Measurements from ENCODE around the gene PHYHIPL. TPM values are rescaled to one million over a fixed set of nuclear protein-coding genes. Genes with fewer than 3 reads are reported as not detected.

Gene PHYHIPL
- total RNA-seq, 1 donor from 2014 or later = not detected

DNA sequence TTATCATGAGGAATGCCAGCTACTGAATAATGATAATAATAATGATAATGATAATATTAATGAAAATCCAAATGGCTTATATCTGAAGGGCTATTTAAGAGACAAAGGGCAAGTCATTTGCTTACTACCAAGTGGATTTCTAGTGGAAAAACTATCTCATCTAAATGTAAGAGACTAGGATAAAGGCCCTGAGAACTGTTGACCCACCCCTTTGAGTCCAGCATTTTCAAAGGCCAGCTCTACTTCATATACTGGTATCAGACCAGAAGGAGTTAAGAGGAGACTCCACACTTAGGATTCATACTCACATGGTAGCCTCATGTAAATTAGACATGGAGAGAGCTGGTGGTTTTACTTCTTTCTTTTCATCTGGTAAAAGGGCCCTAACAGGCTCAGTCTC lies 76.0 kb downstream of the PHYHIPL start:
- no peak for DNase-seq (ENCODE audit: low read depth)

DNA sequence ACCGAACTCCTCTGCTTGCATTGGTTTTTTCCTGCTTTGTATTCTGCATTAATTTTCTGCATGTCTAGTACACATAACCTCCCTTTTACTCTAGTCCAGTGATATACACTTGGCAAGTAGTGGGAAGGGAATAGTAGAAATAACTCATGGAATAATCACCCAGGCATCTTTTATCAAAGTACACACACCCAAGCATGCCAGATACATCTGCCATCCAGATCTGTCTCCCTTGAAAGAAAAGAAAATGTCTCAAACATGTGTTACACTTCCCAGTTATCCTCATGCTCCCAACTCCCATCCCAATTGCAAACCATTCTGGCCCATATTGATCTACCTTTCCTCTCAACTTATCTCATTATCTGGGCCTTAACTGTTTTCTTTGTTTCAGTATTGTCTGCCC lies 79.0 kb downstream of the PHYHIPL start:
- peak; percentile 29 for DNase-seq (ENCODE audit: low read depth)

DNA sequence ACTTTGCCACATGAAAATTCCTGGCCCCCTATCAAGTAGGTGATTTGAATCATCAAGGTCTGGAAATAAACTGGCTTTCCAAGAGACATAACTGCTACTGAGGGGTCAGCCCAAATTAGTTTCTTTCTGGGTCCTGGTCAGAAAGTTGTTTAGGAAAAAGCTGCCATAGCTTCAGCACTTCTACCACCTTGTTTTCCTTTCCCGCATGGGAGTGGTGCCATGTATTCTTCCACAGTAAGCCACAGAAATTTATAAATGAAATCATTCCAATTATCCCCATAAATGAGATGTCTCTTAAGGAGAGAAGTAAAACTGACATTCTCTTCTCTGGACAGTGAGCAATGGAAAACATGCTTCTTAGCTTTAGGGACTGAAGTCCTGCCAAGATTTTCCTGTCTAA lies 80.8 kb downstream of the PHYHIPL start:
- no peak for DNase-seq (ENCODE audit: low read depth)

GRCh38 chr10:59258890-59259289 lies 82.4 kb downstream of the PHYHIPL start:
- no peak for DNase-seq (ENCODE audit: low read depth)

DNA sequence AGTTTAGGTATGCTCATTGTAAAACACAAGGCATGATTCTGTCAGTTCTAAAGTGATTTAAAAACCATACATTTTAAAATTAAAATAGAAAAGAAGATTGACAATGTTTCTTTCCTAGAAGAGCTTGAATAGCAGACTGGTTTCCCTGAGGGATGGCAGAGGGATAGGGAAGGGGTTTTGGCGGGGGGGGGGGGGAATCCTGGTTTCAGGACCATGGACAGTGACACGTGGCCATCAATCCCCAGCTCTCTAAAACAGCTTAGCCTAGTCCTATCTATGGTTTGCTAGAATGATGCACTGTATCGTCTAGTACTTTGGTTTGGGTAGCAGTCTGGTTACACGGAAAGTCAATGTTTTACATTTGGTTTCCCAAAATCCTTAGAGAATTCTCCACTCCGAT lies 88.7 kb downstream of the PHYHIPL start:
- DNase-seq (ENCODE audit: low read depth) = no peak

GRCh38 chr10:59266321-59266720 lies 89.9 kb downstream of the PHYHIPL start:
- no peak for DNase-seq (ENCODE audit: low read depth)

DNA sequence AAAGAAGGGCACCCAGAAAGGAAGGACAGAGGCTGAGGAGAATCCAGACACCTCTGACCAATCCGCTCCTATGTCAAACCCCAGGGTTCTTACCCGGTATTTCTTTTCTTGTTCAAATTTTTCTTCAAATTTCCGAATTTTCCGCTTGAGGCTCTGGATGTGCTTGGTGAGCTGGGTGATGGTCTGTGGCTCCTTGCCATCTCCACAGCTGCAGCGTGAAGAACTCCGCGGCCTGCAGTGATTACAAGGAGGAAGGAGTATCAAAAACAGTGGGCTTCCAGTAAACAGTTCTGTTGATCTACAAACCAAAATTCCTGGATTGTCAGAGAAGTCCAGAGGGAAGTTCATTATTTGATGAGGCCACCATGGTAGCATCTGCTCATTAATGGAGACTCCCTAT lies 92.0 kb downstream of the PHYHIPL start:
- DNase-seq (ENCODE audit: low read depth) = no peak

DNA sequence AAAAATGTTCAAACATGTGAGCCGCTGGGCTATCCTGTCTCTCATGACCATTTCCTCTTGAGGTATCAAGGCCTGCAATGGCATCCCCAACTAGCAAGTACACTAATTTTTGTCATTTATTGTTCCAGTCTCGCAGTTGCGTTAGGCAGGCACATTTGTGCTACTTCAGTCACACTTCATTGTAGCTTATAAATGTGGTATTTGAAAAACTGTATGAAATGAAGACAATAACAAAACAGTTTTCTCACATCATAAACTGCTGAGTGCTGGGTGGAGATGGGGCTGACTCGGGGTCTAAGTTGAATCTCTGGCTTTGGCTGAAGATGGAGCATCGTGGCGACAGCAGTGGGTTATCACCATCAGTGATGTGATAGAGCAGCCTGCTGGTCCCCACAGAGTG lies 93.2 kb downstream of the PHYHIPL start:
- DNase-seq (ENCODE audit: low read depth) = no peak

- DNase-seq (ENCODE audit: low read depth) = no peak
Measured at GRCh38 chr10:59270492-59270891, 94.0 kb downstream of the PHYHIPL start.

DNA sequence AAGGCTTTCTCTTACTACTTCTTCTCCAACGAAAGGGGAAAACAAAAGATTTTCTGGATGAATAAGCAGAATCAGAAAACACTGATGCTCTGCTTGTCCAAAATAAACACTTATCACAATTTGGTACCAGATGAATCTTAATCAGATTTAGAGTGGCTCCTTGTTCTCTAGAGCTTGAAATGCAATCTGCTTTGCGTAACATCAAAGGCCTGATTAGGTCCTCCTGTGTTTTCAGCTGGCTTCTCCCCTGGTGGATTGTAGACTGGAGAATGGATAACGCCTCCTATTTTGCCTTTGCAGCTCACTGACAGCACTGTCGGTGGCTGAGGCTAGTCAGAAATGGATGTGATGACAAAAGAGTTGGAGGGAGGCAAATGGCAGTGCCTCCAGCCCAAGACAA lies 94.7 kb downstream of the PHYHIPL start:
- no peak for DNase-seq (ENCODE audit: low read depth)

GRCh38 chr10:59272061-59272460 lies 95.6 kb downstream of the PHYHIPL start:
- no peak for DNase-seq (ENCODE audit: low read depth)

DNA sequence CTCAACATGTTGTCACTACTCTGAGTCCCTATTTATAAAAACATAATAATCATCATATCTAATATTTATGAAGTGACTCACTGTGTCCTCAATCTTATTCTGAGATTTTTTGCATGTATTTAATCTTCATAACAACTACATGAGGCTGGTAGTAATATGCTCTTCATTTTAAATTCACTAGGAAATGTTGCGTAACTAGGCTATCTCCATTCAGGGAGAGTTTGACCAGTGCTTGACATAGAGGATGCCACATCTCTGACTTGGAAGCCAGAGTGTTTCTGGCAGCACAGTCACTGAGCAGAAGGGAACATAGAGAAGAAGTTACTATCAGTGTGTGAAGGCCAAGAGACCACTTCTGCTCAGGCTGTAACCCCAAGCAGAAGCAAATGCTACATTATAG lies 97.0 kb downstream of the PHYHIPL start:
- peak; percentile 32 for DNase-seq (ENCODE audit: low read depth)

DNA sequence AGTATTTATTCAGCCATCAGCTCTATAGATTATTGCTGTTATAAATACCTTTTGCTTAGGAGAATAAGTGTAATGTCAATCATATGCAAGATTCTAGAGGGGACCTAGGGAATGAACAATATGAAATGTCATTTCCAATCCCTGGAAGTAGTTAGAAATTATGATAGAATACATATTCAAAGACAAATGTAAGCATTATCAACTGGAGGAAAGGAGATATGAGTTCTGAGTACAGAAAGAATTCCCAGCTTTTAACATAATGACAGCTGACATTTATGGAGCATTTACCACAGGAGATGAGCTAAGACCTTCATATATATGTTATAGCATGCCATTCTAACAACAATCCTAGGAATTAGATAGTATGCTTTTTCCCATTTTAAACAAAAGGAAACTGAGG lies 99.7 kb downstream of the PHYHIPL start:
- DNase-seq (ENCODE audit: low read depth) = no peak

- DNase-seq (ENCODE audit: low read depth) = no peak
Measured at GRCh38 chr10:59276919-59277318, 100.5 kb downstream of the PHYHIPL start.

GRCh38 chr10:59279476-59279875 lies 103.0 kb downstream of the PHYHIPL start:
- DNase-seq (ENCODE audit: low read depth) = peak; percentile 51

DNA sequence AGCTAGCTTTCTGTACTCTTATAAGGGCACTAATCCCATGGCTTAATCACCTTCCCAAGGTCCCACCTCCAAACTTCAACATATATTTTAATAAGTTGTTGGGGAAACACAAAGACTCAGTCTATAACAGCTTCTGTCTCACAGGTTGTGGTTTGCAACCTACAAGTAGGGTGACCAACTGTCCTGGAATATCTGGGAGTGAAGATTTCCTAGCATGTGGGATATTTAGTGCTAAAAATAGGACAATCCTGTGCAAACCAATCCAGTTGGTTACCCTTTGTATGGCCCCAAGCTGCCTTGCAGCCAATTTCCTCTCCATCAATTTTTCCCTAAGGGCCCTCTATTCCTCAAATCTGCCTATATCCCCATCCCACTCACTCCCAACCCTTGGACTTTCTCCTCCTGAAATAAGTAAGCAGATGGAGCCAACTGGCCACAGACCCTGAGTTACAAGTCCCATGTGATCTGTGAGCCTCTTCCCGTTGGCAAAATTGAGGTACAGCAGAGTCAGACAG lies 103.6 kb downstream of the PHYHIPL start:
- peak; percentile 76 for DNase-seq (ENCODE audit: low read depth)

DNA sequence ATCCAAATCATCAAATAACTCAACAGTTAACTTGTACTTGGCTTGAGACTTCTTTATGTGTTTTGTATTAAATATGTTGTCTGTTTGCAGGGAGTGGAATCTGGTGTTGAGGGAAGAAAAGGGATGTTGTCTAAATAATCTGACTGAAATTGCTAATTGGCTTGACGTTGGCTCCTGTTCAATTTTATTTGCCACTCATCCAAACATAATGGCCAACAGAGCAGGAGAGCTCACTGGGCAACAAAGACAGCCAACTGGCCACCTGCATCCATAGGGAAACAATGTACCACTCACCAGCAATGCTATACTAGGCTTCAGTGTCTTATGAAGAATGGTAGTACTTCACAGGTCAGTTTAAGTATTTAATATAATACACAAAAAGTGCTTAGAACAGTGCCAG lies 105.4 kb downstream of the PHYHIPL start:
- DNase-seq (ENCODE audit: low read depth) = no peak

DNA sequence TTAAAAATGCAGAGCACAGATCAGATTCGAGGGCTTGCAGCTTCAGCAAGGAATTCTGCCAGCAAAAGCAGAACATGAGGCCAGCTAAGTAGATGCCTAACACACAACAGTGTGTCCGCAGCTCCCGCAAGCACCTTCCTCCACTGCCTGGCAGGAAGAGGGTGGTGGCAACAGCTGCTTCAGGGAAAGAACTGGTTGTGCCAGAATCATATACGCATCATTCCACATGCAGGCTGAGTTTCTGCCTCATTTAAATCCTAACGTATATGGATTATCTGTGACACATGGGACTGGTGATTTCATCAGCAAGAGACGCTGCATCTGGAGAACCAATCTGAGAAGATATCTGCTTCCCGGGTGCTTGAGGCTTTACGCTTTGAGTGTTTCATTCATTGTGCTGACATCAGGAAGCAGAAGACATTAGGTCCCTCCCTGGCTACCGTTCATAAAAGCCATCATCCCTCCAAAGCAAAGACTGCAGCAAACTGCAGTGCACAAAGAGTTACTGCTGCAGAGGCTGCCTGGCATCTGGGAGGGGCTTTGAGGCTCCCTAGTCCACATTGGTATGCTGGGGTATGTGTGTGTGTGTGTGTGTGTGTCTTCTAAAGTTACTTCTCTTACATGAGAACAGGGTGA lies 107.1 kb downstream of the PHYHIPL start:
- DNase-seq (ENCODE audit: low read depth) = peak; percentile 83

DNA sequence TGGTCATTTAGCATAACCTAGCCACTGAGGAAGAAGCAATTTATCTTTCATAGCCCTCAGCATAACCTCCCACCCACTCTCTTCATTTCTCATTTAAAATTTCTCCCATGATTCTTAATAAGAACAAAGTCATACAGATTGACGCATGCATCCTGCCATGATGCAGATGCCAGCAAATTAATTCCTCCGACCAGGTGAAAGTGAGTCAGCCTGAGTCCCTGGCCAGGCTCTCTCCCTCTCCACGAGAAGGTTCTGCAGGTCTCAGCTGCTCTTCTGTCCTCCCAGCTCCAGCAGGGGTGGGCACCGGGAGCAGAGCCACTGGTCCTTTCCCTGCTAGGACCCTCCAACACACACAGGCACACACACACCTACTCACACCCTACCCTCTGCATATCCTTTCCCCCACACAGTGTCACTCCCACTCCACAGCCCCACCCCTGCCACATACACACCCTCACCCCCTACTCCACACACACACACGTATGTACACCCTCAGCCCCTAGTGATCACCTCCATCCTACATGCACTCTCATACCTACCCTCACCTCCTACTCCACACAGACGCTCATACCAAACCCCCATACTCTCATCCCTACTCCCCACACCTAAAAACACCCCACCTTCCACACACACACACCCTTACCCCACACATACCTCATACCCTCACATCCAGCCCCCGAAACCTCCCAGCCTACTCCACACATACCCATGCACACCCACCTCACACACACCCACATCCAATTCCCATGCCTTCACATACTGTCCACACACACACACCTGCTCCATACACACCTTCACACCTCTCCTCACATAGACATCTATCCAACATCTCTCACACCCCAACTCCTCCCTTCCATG lies 107.9 kb downstream of the PHYHIPL start:
- DNase-seq (ENCODE audit: low read depth) = no peak

DNA sequence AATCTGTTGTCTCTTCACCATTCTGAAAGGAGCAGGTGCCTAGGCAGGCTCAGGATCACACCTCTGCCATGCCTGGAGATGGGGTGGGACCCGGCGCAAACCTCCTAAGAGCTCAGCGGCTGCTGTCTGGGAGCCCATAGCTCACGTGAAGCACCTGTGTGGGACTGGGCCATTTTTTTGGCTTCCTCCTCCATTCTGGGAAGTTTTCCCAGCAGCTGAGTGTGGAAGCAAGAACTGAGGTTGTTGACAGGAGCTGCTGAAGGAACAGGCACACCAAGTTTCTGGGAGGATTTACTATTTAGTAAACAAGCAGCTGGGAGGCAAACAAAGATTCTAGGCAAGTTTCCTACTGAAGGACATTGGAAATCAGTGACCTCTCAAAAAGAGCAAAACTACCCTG lies 108.6 kb downstream of the PHYHIPL start:
- peak; percentile 14 for DNase-seq (ENCODE audit: low read depth)

- DNase-seq (ENCODE audit: low read depth) = no peak
Measured at GRCh38 chr10:59285848-59286247, 109.4 kb downstream of the PHYHIPL start.

GRCh38 chr10:59287587-59288255 lies 111.3 kb downstream of the PHYHIPL start:
- DNase-seq (ENCODE audit: low read depth) = peak; percentile 58

Data from myocyte (in vitro differentiated cells).